OCI-LY7 (cell line): ENCODE measurements around the gene CDK14. TPM values are rescaled to one million over a fixed set of nuclear protein-coding genes. Genes with fewer than 3 reads are reported as not detected.
"Not testable (repeated sequence)": the region's sequence is repeated elsewhere in the genome, so short reads cannot be mapped to it uniquely, and the experiment has no call there.

ENCODE experiments used
- BruUV-seq: library from RNA; stranded (reverse); fragments of 400-500 nt; replicated peaks from 2 replicates; lab custom pipeline; 2021; lab: Mats Ljungman, UMichigan
- CTCF ChIA-PET: fragments of 300-600 bp; sonication (Branson Sonifier 250); formaldehyde crosslinking; loops from one replicate; lab custom pipeline; 2022; ENCODE audit warnings: antibody characterized with exemption; ENCODE audit not compliant: unreplicated experiment; lab: Charles Lee
- POLR2A ChIA-PET: fragments of 300-600 bp; sonication (Branson Sonifier 250); formaldehyde crosslinking; loops from one replicate; lab custom pipeline; 2022; ENCODE audit warnings: antibody characterized with exemption; lab: Charles Lee
- DNase-seq: peaks from one replicate; pipeline ENCODE4 v3.0.0-alpha.2; 2015; ENCODE audit warnings: low spot score
- H2AFZ ChIP-seq: fragments of 200-600 bp; sonication (generic), shearing (Covaris generic); 2 replicates; pipeline ENCODE4 v1.6.1; 2014; ENCODE audit warnings: mild to moderate bottlenecking, antibody characterized with exemption, low read length, moderate library complexity
- H3K27ac ChIP-seq: fragments of 200-600 bp; sonication (generic); 2 replicates; pipeline ENCODE4 v1.5.1; 2014; ENCODE audit warnings: mixed run types, low read depth, mild to moderate bottlenecking, moderate library complexity, low read length, inconsistent platforms; ENCODE audit not compliant: poor library complexity, severe bottlenecking
- H3K36me3 ChIP-seq: fragments of 200-600 bp; sonication (generic); 2 replicates; pipeline ENCODE4 v1.6.1; 2014; ENCODE audit warnings: mild to moderate bottlenecking, antibody characterized with exemption, low read length, moderate library complexity, mixed read lengths; ENCODE audit not compliant: insufficient read depth
- H3K4me1 ChIP-seq: fragments of 200-600 bp; sonication (generic); 2 replicates; pipeline ENCODE4 v1.5.1; 2014; ENCODE audit warnings: mild to moderate bottlenecking, low read length; ENCODE audit not compliant: insufficient read depth, poor library complexity, severe bottlenecking
- H3K4me2 ChIP-seq: fragments of 200-600 bp; sonication (generic); 2 replicates; pipeline ENCODE4 v1.6.1; 2014; ENCODE audit warnings: mild to moderate bottlenecking, low read length
- H3K4me3 ChIP-seq: fragments of 200-600 bp; sonication (generic); 2 replicates; pipeline ENCODE4 v1.5.1; 2014; ENCODE audit warnings: mild to moderate bottlenecking, low read depth, low read length; ENCODE audit not compliant: poor library complexity, severe bottlenecking
- H3K79me2 ChIP-seq: fragments of 200-600 bp; sonication (generic); 2 replicates; pipeline ENCODE4 v1.6.1; 2016; ENCODE audit warnings: low read depth, mild to moderate bottlenecking, low read length, moderate library complexity, mixed read lengths; ENCODE audit not compliant: insufficient read depth
- H3K9me2 ChIP-seq: fragments of 200-600 bp; sonication (generic); 2 replicates; pipeline ENCODE4 v1.6.1; 2016; ENCODE audit warnings: mild to moderate bottlenecking, low read length, mixed read lengths; ENCODE audit not compliant: insufficient read depth
- H3K9me3 ChIP-seq: fragments of 200-600 bp; sonication (generic); 2 replicates; pipeline ENCODE4 v1.6.1; 2014; ENCODE audit warnings: mild to moderate bottlenecking, mixed run types, low read length, mixed read lengths
- H4K20me1 ChIP-seq: fragments of 200-600 bp; sonication (generic); 2 replicates; pipeline ENCODE4 v1.6.1; 2014; ENCODE audit warnings: mild to moderate bottlenecking, antibody characterized with exemption, low read length, moderate library complexity, mixed read lengths; ENCODE audit not compliant: insufficient read depth
- EZH2phosphoT487 ChIP-seq: fragments of 200-600 bp; sonication (generic); IDR thresholded peaks from 2 replicates; pipeline ENCODE4 v1.6.1; 2018; ENCODE audit warnings: low read depth, borderline replicate concordance, mild to moderate bottlenecking, mixed run types, antibody characterized with exemption, low read length, moderate library complexity, mixed read lengths
- intact Hi-C: fragments of 100-400 bp; cut with micrococcal nuclease; formaldehyde crosslinking; loops from one replicate; pipeline ENCODE4 v1.10.0; 2022; ENCODE audit not compliant: unreplicated experiment
- total RNA-seq, 2 experiments: library from RNA; depleted of rRNA in 1 of 2; stranded (reverse); fragments of >200 nt in 1 of 2; shearing (Covaris generic) in 1 of 2; gene quantifications; 2 replicates each; pipeline ENCODE4 v1.2.3, GENCODE V29; 2014 to 2022
- TF ChIP-seq, protein P1 (sequence below): fragments of 200-600 bp; sonication (generic); conservative IDR thresholded peaks from 2 replicates; pipeline ENCODE4 v1.5.1; 2014; ENCODE audit warnings: mild to moderate bottlenecking, antibody characterized with exemption, low read length, moderate library complexity, mixed read lengths

The CDK14 gene
- total RNA-seq, 2 experiments from 2014 or later: 90.7 to 111 TPM

DNA sequence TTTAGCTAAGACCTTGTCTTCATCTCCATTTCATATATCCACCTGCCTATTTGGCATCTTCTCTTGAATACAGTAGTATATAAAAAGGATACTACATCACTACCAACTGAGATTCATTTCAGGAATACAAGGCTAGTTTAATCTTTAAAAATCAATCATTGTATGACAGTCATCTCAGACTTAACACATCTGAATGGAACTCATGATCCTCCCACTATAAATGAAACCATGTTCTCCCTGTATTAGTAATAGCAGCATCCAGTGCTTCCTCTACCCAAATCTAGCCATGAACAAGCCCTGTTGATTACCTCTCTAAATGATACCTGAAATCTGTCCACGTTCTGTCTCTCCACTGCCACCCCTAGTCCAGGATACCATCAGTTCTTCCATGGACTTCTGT, 196.2 kb downstream of the CDK14 start:
- Histone ChIP-seq H3K9me2 (no peaks in the 10 kb centered on the region), H3K27ac (no peak overlapping the region), H3K36me3 (peaks cover 75% of the 10 kb centered on the region), H3K4me3 (no peak overlapping the region), H3K9me3 (peaks cover 21% of the 10 kb centered on the region), H2AFZ (no peak overlapping the region), H3K4me1 (no peaks in the 10 kb centered on the region), H3K79me2 (peaks cover 30% of the 10 kb centered on the region; the same call in 1 of the 2 replicates), H3K4me2 (no peak overlapping the region), H4K20me1 (no peaks in the 10 kb centered on the region)
- TF ChIP-seq, protein P1, sequence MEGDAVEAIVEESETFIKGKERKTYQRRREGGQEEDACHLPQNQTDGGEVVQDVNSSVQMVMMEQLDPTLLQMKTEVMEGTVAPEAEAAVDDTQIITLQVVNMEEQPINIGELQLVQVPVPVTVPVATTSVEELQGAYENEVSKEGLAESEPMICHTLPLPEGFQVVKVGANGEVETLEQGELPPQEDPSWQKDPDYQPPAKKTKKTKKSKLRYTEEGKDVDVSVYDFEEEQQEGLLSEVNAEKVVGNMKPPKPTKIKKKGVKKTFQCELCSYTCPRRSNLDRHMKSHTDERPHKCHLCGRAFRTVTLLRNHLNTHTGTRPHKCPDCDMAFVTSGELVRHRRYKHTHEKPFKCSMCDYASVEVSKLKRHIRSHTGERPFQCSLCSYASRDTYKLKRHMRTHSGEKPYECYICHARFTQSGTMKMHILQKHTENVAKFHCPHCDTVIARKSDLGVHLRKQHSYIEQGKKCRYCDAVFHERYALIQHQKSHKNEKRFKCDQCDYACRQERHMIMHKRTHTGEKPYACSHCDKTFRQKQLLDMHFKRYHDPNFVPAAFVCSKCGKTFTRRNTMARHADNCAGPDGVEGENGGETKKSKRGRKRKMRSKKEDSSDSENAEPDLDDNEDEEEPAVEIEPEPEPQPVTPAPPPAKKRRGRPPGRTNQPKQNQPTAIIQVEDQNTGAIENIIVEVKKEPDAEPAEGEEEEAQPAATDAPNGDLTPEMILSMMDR: no peak
- no peak for TF ChIP-seq EZH2phosphoT487
- no TSS peak for BruUV-seq
- CTCF ChIA-PET: no interaction called here
- intact Hi-C loops: no loop called here
- DNase-seq: no peak
- POLR2A ChIA-PET: interaction anchor here (0.7 kb wide), 1 partner anchor 534 kb away, joined by 3 read pairs; no protein-coding TSS in a partner anchor

DNA sequence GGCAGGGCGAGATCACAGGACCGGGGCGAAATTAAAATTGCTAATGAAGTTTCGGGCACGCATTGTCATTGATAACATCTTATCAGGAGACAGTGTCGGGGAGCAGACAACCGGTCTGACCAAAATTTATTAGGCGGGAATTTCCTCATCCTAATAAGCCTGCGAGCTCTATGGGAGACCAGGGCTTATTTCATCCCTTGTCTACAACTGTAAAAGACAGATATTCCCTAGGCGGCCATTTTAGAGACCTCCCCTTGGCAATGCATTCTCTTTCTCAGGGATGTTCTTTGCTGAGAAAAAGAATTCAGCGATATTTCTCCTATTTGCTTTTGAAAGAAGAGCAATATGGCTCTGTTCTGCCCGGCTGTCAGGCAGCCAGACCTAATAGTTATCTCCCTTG, 198.1 kb downstream of the CDK14 start:
- H3K4me1 ChIP-seq, H3K4me3 ChIP-seq, H3K9me2 ChIP-seq, H3K27ac ChIP-seq, intact Hi-C loops, H3K4me2 ChIP-seq, H4K20me1 ChIP-seq, POLR2A ChIA-PET, CTCF ChIA-PET, H2AFZ ChIP-seq, BruUV-seq: not testable (repeated sequence)
- Histone ChIP-seq H3K36me3 (peaks cover 85% of the 10 kb centered on the region), H3K9me3 (peaks cover 28% of the 10 kb centered on the region), H3K79me2 (peaks cover 38% of the 10 kb centered on the region; the same call in 1 of the 2 replicates)
- DNase-seq: peak; percentile 28

DNA sequence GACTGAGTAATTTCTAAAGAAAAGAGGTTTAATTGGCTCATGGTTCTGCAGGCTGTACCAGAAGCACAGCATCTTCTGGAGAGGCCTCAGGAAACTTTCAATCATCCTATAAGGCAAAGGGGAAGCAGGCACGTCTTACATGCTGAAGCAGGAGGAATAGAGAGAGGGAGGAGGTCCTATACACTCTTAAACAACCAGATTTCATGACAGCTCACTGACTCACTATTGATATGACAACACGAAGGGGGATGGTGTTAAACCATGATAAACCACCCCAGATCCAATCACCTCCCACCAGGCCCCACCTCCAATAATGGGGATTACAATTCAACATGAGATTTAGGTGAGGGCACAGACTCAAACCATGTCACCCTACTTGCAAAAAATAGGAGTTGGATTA, 201.5 kb downstream of the CDK14 start:
- peaks cover 78% of the 10 kb centered on the region for H3K36me3 ChIP-seq
- CTCF ChIA-PET: no interaction called here
- H3K79me2 ChIP-seq: peaks cover 37% of the 10 kb centered on the region; the same call in 1 of the 2 replicates
- DNase-seq: no peak
- intact Hi-C loops: no loop called here
- POLR2A ChIA-PET: no interaction called here
- BruUV-seq: no TSS peak
- H3K9me3 ChIP-seq: peaks cover 23% of the 10 kb centered on the region
- no peaks in the 10 kb centered on the region for H4K20me1 ChIP-seq
- H3K27ac ChIP-seq: no peak overlapping the region
- no peaks in the 10 kb centered on the region for H3K9me2 ChIP-seq
- TF ChIP-seq EZH2phosphoT487: no peak
- TF ChIP-seq, protein P1: no peak
- no peak overlapping the region for H3K4me3 ChIP-seq
- no peak overlapping the region for H2AFZ ChIP-seq
- no peak overlapping the region for H3K4me2 ChIP-seq
- H3K4me1 ChIP-seq: no peaks in the 10 kb centered on the region
